ENCODE results near the gene CASP2. TPM values are rescaled to one million over a fixed set of nuclear protein-coding genes. Genes with fewer than 3 reads are reported as not detected.

CASP2 gene
- total RNA-seq, 1 experiment from 2014 or later: 64.1 TPM

DNA sequence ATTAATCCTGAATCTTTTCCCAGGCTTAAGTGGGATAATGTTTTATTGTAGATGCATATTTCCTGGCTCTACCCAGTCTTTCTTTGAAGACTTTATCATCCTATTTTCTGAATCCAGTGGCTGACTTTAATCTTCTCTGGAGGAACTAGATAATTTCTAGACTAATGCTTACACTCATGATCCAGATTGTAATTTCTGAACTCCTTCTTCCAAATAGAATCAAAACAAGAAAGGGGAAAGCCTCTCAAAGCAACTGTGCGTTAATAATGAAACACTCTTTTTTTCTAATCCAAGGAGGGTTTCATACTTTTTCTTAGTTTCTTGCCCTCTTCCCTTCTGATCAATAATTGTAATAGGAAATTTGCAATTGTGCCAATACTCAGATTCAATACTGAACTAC lies 16.9 kb upstream of the CASP2 start:
- no peak for TF ChIP-seq POLR2A (IDR thresholded peaks at IDR 0.05; ENCODE audit: borderline replicate concordance, extremely low read depth, insufficient read depth, insufficient read length)
- no peak for TF ChIP-seq SRF (IDR thresholded peaks at IDR 0.05; ENCODE audit: low read depth)
- TF ChIP-seq RAD21 (IDR thresholded peaks at IDR 0.05; ENCODE audit: low read depth): no peak
- TF ChIP-seq TCF7L2 (IDR thresholded peaks at IDR 0.05; ENCODE audit: borderline replicate concordance, extremely low read depth, insufficient read depth, insufficient read length): no peak
- TF ChIP-seq POLR2AphosphoS5 (IDR thresholded peaks at IDR 0.05; ENCODE audit: low read depth, low read length): no peak
- no peak for TF ChIP-seq CBX3 (IDR thresholded peaks at IDR 0.05; ENCODE audit: low read depth)
- TF ChIP-seq ZNF274 (IDR thresholded peaks at IDR 0.05; ENCODE audit: low read depth, low read length): no peak
- TF ChIP-seq, protein P1, sequence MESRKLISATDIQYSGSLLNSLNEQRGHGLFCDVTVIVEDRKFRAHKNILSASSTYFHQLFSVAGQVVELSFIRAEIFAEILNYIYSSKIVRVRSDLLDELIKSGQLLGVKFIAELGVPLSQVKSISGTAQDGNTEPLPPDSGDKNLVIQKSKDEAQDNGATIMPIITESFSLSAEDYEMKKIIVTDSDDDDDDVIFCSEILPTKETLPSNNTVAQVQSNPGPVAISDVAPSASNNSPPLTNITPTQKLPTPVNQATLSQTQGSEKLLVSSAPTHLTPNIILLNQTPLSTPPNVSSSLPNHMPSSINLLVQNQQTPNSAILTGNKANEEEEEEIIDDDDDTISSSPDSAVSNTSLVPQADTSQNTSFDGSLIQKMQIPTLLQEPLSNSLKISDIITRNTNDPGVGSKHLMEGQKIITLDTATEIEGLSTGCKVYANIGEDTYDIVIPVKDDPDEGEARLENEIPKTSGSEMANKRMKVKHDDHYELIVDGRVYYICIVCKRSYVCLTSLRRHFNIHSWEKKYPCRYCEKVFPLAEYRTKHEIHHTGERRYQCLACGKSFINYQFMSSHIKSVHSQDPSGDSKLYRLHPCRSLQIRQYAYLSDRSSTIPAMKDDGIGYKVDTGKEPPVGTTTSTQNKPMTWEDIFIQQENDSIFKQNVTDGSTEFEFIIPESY (IDR thresholded peaks at IDR 0.05; ENCODE audit: extremely low read depth, insufficient replicate concordance, low read length): no peak
- no peak for TF ChIP-seq JUND (IDR thresholded peaks at IDR 0.05)
- TF ChIP-seq EZH2phosphoT487 (IDR thresholded peaks at IDR 0.05; ENCODE audit: borderline replicate concordance): no peak
- TF ChIP-seq FOSL1 (IDR thresholded peaks at IDR 0.05; ENCODE audit: low read depth): no peak
- TF ChIP-seq EGR1 (IDR thresholded peaks at IDR 0.05; ENCODE audit: low read depth): no peak
- no peak for TF ChIP-seq EZH2 (IDR thresholded peaks at IDR 0.05)
- no peak for TF ChIP-seq SP1 (IDR thresholded peaks at IDR 0.05; ENCODE audit: low read depth)
- TF ChIP-seq ELF1 (IDR thresholded peaks at IDR 0.05; ENCODE audit: borderline replicate concordance, low read depth): no peak
- TF ChIP-seq, protein P2, sequence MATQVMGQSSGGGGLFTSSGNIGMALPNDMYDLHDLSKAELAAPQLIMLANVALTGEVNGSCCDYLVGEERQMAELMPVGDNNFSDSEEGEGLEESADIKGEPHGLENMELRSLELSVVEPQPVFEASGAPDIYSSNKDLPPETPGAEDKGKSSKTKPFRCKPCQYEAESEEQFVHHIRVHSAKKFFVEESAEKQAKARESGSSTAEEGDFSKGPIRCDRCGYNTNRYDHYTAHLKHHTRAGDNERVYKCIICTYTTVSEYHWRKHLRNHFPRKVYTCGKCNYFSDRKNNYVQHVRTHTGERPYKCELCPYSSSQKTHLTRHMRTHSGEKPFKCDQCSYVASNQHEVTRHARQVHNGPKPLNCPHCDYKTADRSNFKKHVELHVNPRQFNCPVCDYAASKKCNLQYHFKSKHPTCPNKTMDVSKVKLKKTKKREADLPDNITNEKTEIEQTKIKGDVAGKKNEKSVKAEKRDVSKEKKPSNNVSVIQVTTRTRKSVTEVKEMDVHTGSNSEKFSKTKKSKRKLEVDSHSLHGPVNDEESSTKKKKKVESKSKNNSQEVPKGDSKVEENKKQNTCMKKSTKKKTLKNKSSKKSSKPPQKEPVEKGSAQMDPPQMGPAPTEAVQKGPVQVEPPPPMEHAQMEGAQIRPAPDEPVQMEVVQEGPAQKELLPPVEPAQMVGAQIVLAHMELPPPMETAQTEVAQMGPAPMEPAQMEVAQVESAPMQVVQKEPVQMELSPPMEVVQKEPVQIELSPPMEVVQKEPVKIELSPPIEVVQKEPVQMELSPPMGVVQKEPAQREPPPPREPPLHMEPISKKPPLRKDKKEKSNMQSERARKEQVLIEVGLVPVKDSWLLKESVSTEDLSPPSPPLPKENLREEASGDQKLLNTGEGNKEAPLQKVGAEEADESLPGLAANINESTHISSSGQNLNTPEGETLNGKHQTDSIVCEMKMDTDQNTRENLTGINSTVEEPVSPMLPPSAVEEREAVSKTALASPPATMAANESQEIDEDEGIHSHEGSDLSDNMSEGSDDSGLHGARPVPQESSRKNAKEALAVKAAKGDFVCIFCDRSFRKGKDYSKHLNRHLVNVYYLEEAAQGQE (IDR thresholded peaks at IDR 0.05; ENCODE audit: low read depth): no peak
- TF ChIP-seq ZFX (IDR thresholded peaks at IDR 0.05): no peak
- TF ChIP-seq YY1 (IDR thresholded peaks at IDR 0.05; ENCODE audit: extremely low read depth, insufficient replicate concordance, low read depth, low read length): no peak
- Histone ChIP-seq H2AFZ (ENCODE audit: low read depth, low read length, poor library complexity, severe bottlenecking) (no peak overlapping the region), H4K20me1 (ENCODE audit: insufficient read depth) (no peaks in the 10 kb centered on the region), H3K4me2 (ENCODE audit: low read length) (no peak overlapping the region), H3K36me3 (ENCODE audit: control insufficient read depth in 1 of 2, insufficient read depth in 2 of 2, low read length in 2 of 2) (peaks cover 5 to 10% of the 10 kb centered on the region in 2 experiments; a peak in 3 of 4 replicates), H3K4me1 (ENCODE audit: control insufficient read depth in 1 of 2, insufficient read depth in 2 of 2, low read length in 2 of 2) (no peaks in the 10 kb centered on the region), H3K9me3 (ENCODE audit: control insufficient read depth in 1 of 2, insufficient read depth in 1 of 2, low read depth in 1 of 2, low read length in 2 of 2) (no peaks in the 10 kb centered on the region), H3K9me2 (ENCODE audit: insufficient read depth) (no peaks in the 10 kb centered on the region), H3K79me2 (ENCODE audit: insufficient read depth, low read length) (no peaks in the 10 kb centered on the region), H3K9ac (ENCODE audit: low read length) (no peak overlapping the region), H3K27me3 (ENCODE audit: insufficient read depth, low read length) (no peaks in the 10 kb centered on the region), H3K4me3 (replicated peaks in 1 of 2; ENCODE audit: low read depth in 1 of 2, low read length in 2 of 2) (no peak overlapping the region), H3K27ac (ENCODE audit: low read depth, low read length) (no peak overlapping the region)
- DNase-seq (ENCODE audit: low read depth, low spot score) (no peak), ATAC-seq (no peak)
- RAD21 ChIA-PET (ENCODE audit: low non-redundant PET in 1 of 2, low total read pairs in 2 of 2, uncharacterized antibody in 2 of 2, unreplicated experiment in 2 of 2): no interaction called here
- no TSS peak for BruUV-seq (replicated peaks)
- intact Hi-C loops (cut with micrococcal nuclease): no loop called here
- POLR2A ChIA-PET: no interaction called here
- CTCF ChIA-PET: no interaction called here

All from HCT116 (cell line).